Fibroblast of skin of left quadriceps (primary cell): Measurements from ENCODE around the gene UGT1A4.

Experiments
- DNase-seq, 2 experiments: peaks; one replicate each; pipeline ENCODE4 v3.0.0-alpha.2; 2013; ENCODE audit warnings: low read depth in 2 of 2

The UGT1A4 gene

DNA sequence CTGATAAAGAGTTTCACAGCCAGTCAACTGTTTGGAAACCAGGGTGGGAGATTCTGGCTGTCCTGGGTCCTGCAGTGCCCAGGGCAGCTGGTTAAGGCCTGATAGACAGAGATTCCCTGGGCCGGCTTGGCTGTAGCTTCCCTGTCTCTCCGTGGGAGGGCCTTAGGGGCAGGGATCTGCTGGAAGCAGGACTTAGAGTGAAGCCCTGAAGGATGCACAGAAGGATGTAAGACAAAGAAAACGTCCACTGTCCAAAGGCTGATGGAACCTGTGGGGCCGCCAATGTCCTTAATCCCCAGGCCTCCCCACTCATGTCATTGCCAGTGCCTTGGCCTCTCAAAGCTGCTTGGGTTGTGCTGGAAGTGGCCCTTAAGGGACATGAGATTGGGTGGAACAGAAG is 92.6 kb downstream of the UGT1A4 start:
- no peak for DNase-seq

DNA sequence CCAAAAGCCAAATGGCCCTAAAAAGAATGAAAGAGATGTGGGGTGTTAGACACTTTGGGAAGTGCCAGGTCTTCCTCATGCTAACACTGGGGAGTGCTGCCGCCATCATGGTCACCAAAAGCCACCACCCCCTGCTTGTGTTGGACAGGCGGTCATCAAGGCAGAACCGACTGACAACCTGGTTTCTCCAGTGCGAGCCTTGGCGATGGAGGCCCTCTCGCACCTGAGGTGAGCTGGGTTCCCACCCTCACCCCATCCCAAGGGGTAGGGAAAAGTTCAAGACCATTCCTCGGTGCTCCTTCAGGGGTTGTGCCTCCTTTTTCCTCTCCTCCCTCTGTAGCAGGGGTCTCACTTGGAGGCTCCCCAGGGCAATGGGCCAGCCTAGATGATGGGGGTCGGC is 93.2 kb downstream of the UGT1A4 start:
- DNase-seq = no peak

DNA sequence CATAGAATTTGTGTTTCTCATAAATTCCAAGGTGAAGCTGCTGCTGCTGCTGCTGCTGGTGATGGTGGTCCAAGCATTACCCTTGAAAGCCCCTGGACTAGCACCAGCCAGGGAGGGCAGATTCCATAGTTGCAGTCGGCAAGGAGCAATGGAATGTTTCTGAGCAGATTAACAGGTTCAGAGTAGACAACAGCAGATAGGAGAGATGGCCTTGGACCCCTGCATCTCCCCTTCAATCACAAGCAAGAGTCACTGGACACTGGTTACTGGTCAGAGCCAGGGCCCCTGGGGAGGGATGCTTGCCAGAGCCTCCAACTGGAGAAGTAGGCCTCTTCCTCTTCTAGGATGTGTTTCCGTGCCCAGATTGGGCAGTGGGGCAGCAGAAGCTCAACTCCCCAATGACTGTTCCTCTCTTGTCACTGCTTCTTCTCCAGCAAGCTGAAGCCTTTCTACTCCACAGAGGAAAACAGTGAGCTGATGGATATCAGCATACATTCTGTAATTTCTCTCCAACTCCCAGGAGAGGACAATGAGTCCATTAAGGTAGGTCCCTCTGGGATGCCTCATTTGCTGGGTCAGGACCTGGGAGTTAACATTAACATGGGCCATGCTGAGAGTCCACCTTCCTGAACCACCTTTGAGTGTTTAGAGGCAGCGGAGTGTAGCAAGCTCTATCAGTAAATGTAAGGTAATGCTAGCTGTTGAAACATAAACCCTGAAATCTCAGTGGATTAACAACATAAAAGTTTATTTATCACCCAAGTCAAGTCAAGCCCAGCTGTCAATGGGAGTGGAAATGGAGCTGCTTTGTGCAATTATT is 94.9 kb downstream of the UGT1A4 start:
- no peak for DNase-seq

DNA sequence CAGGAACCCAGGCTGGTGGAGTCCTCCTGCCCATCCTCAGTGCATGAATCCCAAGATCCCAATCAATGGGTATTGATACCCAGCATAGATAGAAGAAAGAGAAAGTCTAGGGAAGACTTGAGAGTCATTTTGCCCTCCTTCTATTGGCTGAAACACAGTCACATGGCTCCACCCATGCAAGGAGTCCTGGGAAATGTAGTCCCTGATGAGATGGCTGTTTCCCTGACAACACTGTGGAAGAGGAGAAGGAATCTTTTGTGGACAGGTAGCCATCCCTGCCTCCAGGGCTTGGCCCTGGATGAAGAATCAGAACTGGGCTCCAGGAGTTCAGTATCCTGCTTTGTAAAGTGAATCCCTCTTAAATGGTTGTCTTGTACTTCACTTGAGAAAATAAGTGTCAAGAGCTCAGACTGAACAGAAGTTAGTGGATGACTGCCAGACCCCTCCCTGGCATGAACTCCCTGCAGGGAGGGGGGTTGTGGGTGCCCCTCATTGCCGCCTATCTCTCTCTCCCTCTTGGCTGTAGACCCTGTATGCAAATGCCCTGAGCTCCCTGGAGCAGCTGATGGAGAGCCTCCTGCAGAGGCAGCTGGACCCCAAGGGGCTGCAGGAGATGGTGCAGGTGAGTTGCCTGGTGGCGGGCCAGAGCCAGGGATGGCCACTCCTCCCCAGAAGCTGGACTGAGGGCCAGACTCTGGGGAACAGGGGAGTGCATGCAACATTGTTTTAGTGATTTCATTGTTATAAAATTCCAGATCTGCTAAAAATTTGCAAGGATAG is 95.7 kb downstream of the UGT1A4 start:
- no peak for DNase-seq

DNA sequence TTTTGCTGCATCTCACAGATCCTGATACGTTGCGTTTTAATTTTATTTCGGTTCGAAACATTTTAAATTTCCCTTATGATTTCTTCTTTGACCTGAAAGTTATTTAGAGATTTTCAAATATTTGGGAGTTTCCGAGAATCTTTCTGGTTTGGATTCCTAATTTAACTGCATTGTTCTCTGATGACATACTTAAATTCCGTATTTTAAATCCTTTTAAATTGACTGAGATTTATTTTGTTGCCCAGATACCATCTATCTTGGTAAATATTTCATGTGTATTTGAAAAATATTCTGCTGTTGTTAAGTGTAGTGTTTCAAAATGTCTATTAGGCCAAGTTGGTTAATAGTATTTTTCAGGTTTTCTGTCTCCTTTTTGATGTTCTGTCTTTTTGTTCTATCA is 97.3 kb downstream of the UGT1A4 start:
- no peak for DNase-seq

DNA sequence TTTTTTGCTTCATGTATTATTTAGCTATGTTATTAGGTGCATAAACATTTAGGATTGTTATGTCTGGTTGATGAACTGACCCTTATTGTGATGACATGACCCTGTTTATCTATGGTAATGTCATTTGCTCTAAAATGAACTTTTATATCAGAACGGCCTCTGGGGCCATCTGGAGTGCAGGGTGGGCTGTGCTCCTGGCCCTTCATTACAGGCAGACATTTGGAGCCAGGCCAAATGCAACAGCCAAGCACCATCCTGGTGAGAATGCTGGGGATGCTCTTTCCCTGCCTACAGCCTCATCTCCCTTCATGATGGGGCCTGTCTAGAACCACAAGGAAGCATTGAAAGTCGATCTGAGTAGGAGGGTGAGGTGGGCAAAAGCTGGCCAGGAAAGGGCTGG is 97.8 kb downstream of the UGT1A4 start:
- no peak for DNase-seq

DNA sequence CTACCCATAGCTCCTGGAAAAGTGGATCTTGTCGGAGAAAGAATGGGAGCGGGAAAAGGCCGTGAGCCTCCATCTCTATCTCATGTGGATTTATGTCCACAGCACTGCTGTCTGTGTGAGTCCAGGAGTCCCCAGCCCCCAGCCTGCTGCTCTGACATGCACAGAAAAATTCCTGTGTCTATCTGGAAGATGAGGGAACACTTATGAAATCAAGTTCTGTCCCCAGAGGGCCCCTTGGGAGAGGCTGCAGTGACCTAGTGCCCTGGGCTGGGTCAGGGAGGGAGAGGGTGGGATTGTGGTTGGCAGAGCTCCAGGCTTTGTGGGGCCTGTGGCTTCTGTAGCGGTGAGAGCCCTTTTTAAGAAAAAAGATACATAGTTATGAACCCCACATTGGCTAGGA is 98.2 kb downstream of the UGT1A4 start:
- no peak for DNase-seq

DNA sequence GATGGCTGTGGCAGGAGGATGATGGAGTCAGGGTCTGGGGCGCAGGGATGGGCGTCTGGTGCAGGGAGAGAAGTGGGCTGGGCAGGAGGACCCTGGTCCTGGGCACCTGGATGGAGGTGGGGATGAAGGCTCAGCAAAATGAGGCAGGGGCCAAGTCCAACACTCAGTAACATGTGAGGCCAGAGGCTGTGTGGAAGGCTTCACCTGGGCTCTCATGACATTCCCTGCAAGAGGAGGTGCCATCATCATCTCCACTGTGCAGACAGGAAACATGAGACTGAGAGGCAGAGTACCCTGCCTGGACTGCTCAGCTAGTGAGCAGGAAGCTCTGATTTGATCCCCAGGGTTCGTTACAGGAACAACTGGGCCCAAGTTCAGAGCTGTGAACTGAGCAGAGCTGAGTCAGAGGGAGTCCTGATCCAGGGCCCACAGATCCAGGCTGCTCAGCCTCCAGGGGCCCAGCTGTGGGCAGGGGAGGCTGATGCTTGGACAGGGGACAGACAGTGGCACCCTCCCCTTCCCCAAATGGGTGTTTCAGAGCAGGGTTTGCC is 98.9 kb downstream of the UGT1A4 start:
- DNase-seq = no peak

DNA sequence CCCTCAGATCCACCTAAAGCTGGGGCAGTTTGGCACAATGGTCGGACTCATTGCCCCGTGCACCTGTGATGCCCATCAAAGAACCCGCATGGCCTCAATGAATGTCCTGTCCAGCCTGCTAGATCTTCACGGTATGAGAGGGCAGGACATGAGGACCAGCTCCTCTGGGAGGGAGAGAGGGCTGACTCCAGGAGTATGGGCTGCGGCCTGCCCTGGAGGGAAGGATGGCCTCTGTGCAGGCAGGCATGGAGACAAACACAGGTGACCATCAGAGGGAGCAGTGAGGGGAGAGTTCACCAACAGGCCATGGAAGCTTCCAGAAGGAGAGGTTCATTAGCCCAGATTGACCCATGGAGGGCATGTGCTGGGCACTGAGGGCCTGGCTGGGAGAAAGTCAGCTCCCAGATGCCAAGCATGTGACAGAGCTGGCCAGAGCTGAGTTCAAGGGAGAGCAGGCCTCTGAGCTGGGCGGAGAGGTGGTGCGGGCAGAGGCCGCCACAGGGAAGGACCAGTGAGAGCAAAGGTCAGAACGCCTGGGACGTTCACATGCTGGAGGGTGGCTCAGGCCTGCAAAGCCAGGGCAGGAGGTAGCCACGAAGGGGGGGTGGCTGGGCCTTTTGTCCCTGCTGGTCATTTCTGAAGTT is 99.6 kb downstream of the UGT1A4 start:
- DNase-seq = no peak

DNA sequence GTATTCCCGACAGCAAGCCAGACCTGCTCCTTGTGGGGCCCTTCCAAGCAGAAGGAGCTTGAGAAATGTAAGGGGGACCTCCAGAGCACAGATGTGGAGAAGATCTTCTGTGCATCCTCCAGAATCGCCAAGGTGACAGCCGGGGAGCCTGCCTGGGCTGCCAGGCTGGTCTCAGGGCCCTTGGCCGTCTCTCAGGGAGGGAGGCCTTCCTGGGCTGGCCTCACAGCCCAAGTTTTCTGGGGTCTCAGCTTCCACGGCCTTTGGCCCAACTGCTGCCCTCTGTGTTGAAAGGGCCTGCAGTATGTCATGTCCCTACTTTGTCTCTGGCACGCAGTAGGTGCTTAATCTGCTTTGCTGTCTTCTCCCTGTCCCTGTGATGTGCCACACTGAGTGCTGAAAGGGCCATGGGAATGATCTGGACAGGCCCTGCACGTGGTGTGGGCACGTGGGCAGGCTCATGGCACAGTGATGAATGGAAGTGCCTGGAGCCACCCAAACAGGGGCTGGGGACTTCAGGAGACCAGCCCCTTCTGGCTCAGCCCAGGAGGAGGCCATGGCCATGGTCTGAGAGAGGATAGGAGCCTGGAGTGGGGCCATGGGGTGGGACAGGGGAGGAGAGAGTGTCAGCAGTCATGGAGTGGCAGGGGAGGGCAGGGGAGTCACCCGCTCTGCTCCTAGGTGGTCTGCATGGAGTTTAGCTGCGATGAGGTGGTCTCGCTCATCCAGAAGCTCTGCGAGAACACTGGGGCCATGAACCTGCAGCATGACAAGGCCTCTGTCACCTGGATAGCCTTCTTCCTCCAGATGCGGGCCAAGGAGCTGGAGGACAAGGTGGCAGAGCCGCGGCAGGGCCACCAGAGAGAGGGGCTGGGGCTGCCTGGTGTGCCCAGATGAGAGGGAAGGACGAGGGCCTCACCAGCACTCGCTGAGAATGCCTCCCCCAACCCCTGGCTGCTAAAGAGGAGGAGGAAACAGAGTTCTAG is 100.4 kb downstream of the UGT1A4 start:
- no peak for DNase-seq

DNA sequence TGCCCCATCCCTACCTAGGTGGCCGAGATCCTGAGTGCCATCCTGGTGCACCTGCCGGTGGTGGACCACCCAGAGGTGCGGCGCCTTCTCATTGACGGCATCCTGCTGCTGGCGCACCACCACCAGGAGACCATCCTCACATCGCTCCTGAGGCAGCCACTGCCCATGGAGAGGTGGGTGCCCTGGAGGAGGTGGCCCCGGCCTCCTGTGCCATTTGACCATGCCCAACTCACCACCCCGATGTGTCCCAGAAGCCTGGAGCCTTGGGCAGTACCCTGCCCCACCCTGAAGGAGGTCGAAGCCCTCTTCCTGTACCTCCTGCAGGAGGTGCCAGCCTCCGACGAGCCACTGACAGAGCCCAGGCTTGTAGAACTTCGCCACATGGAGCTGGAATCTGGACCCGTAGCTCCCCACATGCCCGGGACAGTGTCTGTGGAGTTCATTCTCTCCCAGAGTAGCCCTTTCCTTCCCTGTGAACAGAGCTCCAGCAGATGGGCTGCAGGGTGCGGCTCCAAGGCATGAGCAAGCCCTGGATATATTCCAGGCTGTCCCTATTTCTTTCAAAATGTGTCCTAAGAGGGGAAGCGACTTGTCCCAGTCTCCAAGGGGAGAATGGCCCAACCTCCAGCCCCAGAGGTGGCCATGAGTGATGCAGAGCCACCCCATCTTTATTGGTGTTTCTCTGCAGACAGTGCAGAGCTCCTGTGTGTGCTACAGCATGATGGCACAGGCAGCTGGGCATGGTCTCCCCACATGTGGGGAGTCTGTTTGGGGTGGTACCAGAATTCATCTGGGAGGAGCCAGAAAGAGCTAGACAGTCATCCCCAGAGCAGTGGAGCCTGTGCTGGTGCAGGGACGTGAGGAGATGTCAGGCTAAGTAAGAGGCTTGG is 101.6 kb downstream of the UGT1A4 start:
- DNase-seq = no peak

DNA sequence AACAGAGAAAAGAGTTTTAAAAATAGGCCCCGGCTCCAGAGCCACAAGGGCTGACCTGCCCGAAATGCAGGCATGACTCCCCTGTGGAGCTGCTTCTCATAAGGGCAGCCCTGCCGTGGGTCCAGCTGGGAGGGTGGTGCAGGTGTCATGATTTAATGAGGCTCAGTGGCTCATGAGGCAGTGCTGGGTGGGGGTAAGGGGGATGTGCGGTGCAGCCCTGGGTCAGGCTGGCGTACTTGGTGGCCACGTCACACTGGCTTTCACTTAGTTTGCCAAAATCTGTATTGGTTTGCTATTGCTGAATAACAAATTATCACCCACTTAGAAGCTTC is 102.2 kb downstream of the UGT1A4 start:
- DNase-seq = no peak

DNA sequence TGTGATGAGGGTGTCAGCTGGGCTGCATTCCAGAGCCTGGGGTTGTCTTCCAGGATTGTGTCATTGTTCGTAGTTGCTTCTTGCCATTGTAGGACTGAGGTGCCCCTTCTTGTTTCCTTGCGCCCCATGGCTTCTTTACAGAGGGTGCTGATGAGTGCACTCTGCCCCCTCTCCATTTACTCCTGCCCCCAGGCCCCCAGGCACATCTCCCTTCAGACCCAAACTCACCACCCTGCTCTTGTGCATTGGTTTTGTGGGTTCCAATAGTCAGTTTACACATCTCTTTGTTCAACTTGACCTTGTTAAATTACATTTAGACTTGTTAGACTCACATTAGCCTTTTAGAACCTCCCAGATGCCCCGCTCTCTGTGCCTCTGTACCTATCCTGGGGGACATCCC is 102.7 kb downstream of the UGT1A4 start:
- no peak for DNase-seq

DNA sequence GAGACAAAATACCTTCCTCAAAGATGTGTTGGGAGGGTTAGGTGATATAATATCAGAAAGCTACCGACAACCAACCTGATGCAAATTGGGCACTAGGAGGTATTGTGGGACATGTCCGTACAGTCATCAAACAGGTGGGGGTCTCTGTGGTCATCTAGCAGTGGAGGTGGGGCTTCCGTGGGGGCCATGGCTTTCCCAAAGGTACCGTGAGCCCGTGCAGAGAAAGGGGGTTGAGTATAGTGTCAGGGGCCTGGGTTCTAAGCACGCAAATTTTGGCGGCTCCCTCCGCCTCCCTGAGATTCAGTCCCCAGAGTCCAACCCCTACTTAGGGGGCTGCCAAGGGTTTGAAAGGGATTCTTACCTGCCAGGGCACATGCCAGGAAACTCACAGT is 103.2 kb downstream of the UGT1A4 start:
- DNase-seq = no peak

DNA sequence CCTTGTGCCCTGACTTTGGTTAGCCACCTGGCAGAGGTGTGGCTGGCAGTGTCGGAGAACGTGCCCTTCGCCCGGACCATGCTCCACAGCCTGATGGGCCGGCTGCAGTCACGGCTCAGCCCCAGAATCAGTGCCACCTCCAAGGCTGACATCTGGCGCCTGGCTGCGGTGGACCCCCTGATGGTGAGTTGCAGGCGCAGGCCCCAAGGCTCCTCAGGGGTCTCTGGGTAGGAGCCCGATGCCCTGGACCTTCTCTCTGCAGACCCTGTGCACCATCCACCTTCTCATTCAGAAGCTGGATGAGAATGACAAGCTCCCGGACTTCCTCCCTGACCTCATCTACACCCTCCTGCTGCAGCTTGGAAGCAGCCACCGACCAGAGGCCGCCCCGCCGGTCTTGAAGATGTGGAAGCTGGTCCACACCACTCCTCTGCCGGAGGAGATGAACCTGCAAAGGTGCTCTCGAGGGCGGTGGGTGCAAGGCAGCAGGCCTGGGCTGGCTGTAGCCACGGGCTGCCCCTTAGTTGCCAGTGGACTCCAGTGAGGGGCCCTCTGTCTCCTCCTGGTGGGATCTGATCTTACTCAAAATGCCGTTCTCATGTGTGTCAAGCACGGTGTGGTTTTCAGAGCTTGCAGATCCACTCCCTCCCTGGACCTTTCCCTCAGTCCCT is 103.7 kb downstream of the UGT1A4 start:
- DNase-seq = no peak
